Measurements from ENCODE around the gene DPF1. TPM values are rescaled to one million over a fixed set of nuclear protein-coding genes. Genes with fewer than 3 reads are reported as not detected.

DPF1 gene
- total RNA-seq = 0.09 and 0.82 TPM in 2 replicates

DNA sequence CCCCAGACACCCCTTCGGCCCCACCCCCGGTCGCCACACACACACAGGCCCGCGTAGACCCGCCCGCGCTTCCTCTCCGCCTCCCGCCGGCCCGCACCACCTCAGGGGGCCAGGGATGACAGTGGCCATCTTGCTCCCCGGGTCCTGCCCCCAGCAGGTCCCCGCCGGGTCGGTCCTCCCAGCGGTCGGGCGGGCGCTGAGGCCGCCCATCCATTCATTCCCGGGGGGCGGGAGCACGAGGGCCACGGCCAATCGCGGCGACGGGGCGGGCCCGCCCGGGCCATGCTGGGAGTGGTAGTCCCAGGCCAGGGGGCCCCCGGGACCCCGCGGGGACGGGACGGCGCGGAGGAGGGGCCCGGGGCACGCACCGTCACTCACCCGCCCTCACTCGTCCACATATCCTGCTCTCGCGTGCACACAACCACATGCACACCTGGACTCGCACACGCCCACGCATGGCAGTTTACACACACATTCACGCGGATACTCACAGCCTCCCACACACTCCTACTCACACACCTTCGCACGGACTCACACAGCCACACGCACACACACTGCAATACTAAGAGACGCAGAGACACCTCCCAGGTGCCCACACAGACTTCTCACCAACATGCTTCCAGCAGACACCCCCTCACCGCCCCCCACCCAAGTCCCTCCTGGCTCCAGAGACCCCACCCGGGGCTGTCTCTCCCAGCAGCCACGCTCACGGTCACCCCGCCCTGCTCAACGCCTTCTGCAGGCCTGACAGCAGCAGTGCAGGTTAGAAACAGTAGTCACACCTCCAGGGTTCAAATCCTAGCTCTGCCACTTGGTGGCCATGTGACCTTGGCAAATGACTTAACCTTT is at the start of gene DPF1:
TSS of gene DPF1 (minus strand) at position 209 of the 849 bp plus-strand sequence. CDS start at position 129, 80 bp downstream.

GRCh38 chr19:38264486-38265212 is 40.6 kb upstream of the DPF1 start, which contains the start of gene SPINT2:
Gene SPINT2, plus strand, starts transcription at chr19:38264573. Its CDS starts 320 bp downstream, at chr19:38264893.

Other genes with a start within 250 kb of the DPF1 start
- 0.34 and 36.8 TPM in 2 replicates for gene PPP1R14A, start 32.2 kb upstream of the DPF1 start, total RNA-seq
- 3.3 TPM in 1 of 2 replicates, not detected in the other for gene SPINT2, start 40.4 kb upstream of the DPF1 start, total RNA-seq
- gene C19orf33, start 80.0 kb upstream of the DPF1 start, total RNA-seq = 1.5 and 1.6 TPM in 2 replicates
- gene YIF1B, start 91.7 kb upstream of the DPF1 start, total RNA-seq = 65.8 and 103 TPM in 2 replicates
- 3.7 and 11.3 TPM in 2 replicates for gene KCNK6, start 95.6 kb upstream of the DPF1 start, total RNA-seq
- 0.12 TPM in 1 of 2 replicates, not detected in the other for gene CATSPERG, start 111.6 kb upstream of the DPF1 start, total RNA-seq
- 218 and 268 TPM in 2 replicates for gene PSMD8, start 150.3 kb upstream of the DPF1 start, total RNA-seq
- 0.23 and 0.43 TPM in 2 replicates for gene GGN, start 163.8 kb upstream of the DPF1 start, total RNA-seq
- 0.35 and 0.51 TPM in 2 replicates for gene SPRED3, start 164.5 kb upstream of the DPF1 start, total RNA-seq
- 18.3 and 23.6 TPM in 2 replicates for gene FAM98C, start 178.9 kb upstream of the DPF1 start, total RNA-seq
- gene RASGRP4, start 202.0 kb upstream of the DPF1 start, total RNA-seq = 0.12 TPM in 1 of 2 replicates, not detected in the other
- under 0.01 and 2.0 TPM in 2 replicates for gene RYR1, start 209.5 kb upstream of the DPF1 start, total RNA-seq

Measured in pericardium fibroblast (primary cell).